NOMO-1 treated with DMSO at 0.1 percent for 48 hours (cell line): Measurements from ENCODE around the gene RGS2.

Source experiments
- DNase-seq: peaks from one replicate; lab custom pipeline; 2025; ENCODE audit not compliant: unreplicated experiment; lab: John Stamatoyannopoulos, UW

Gene RGS2, protein sequence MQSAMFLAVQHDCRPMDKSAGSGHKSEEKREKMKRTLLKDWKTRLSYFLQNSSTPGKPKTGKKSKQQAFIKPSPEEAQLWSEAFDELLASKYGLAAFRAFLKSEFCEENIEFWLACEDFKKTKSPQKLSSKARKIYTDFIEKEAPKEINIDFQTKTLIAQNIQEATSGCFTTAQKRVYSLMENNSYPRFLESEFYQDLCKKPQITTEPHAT

GRCh38 chr1:192808518-192809306, at the start of gene RGS2:
Gene RGS2, plus strand, starts transcription at chr1:192809039. Its CDS starts 33 bp downstream, at chr1:192809072.
- DNase-seq = peak; percentile 77

GRCh38 chr1:192759104-192759503, 49.7 kb upstream of the RGS2 start:
- no peak for DNase-seq

GRCh38 chr1:192762265-192762664, 46.6 kb upstream of the RGS2 start:
- no peak for DNase-seq

- DNase-seq = no peak
These were observed 45.6 kb upstream of the RGS2 start for GRCh38 chr1:192763243-192763642.

- DNase-seq = no peak
These were observed 45.1 kb upstream of the RGS2 start for GRCh38 chr1:192763756-192764155.

DNA sequence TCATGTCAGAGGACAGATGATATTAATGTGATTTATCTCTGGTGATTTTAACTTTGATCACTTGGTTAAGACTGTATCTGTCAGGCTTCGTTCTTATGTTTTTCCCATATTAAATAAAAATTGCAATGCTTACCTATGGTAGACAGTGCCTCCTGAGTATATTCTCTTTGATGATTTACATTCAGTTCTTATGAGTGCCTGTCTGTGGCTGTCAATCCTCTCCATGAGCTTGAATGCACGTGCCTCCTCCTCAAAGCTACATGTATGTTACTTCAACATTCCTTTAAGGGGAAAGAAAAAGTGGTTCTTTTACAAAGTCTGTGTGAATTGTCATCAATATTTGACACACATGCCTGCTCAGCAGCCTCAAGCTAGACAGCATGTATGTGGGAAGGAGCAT, 44.2 kb upstream of the RGS2 start:
- no peak for DNase-seq

DNA sequence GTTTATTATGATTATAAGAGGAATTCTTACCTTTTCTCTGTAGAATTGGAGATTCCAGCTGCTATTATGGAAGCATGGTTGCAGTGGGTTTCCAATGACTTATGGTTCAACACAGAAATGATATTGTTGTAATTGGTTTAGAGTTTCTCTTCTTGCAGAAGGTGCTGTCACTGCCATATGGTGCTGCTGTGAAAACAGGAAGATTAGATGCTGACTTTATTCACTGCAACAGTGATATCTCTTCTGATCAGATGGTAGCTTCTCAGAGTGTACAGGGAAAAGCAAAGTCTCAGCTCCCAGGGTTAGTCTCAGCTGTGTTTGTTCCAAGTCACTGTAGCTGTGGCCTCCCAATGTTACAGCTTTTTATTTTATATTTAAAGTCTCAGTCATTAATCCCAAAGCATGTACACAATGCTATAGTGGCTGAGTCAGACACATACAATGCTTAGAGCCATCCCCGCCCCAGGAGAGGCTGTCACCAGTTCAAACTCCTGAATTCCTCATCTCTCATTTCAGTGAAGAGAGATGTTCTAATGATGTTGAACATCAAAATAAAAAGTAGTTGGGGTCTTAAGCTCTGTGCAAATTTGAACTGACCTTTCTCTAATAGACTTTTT, 42.7 kb upstream of the RGS2 start:
- no peak for DNase-seq

DNA sequence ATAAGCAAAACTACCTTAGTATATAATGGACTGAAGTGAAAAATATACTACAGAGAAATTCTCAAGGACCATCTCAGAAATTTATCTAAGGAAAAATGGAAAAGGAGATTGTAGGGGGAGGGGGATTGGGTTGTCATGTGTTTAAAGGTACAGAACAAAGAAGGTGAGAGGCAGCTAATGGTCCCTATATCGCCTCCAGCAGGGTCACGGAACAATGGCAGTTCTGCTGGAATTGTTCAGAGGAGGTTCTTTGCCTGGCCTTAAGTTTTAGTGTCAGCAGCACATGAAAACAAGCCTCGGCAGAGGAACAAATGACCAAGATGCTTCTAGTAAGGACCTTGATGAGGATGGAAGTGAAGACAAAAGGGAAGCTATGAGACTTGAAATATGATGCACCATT, 42.0 kb upstream of the RGS2 start:
- DNase-seq = no peak

- no peak for DNase-seq
These were observed 41.0 kb upstream of the RGS2 start for GRCh38 chr1:192767798-192768197.

DNA sequence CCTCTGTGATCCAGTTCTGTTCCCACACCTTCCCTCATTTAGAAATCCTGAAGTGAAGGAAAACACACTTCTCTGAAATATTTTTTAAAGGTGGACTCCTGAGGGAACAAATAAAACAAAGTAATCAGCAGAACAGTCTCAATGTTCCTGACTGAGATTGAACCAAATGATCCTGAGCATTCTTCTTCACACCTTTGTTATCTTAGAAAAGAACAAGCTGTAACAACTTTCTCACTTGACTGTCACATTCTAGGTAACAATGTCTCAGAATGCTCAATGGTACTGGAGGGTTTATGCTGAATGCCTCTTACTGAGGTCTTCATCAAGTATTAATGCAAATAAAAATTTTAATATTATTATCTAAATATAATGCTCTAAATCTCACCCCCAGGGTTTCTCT, 40.4 kb upstream of the RGS2 start:
- no peak for DNase-seq

- DNase-seq = no peak
These were observed 37.5 kb upstream of the RGS2 start for GRCh38 chr1:192771341-192771740.

DNA sequence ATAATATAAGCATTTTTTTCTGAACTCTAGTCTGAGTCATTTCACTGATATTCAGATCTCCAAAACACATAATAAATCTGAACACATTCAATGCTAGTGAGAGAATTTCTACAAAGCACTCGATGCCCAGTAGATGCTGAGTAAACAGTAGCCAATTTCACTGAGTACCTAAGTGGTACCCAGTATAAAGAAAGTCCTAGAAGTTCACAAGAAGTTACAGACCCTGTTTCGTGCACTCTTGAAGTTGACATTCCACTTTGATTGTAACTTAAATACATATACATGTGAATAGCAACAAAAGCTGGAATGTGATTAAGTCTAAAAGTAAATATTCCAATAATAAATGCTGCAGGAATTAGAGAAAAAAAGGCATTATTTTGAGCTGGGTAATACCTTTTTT, 33.2 kb upstream of the RGS2 start:
- DNase-seq = no peak

DNA sequence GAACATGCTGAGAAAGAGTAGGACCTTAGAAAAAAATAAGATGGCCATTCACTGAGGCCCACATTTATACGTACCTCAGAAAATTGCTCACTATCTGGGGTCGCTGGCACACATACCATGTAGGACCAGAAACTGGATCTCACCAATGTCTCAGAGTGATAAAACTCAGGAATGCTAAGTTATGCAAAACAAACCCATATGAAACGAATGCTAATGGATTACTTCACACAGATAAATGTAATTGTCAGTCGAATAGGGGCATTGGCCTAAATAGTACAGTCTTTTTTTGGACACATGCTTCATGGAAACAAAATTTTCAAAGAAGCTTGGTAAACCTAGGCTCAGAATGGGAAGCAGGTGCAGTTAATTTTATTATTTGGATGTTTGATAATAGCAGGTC, 32.6 kb upstream of the RGS2 start:
- DNase-seq = no peak

DNA sequence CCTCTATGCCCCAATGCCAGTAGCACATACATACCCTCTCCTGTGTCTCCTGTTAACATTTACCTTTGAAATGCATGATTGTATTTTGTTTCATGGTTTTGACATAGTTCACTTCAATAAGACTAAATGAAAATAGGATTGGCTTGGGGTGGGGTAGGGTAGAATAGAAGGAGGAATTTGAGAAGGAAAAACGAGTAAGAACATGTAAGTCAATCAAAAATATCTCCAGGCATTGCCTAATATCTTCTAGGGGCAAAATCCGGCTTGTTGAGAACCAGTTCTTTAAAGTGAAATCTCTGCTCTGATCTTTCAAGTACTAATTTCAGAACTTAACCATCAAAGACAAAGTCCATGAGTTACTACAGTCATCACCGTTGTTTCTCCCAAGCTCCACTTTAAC, 31.8 kb upstream of the RGS2 start:
- DNase-seq = no peak

GRCh38 chr1:192783791-192784190, 25.0 kb upstream of the RGS2 start:
- no peak for DNase-seq

- DNase-seq = no peak
These were observed 24.4 kb upstream of the RGS2 start for GRCh38 chr1:192784397-192784796.

DNA sequence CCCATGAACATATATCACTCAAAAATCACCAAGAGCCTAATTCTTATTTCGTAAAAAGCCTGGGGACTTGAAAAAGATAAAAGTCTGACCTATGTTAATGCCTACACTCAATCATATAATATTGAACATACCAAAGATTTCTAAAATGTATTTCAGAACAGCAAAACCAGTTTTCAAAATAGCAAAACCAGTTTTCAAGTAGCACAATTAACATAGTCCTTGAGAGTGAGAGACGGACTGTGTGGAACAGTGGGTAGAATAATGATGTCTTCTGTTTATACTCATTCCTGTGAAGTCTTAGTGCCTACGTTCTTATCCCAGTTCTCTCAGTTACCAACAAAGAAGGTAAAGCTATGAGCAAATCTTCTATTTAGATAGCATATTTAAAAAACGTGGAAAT, 22.3 kb upstream of the RGS2 start:
- no peak for DNase-seq

GRCh38 chr1:192787914-192788585, 20.8 kb upstream of the RGS2 start:
- DNase-seq = peak; percentile 43

GRCh38 chr1:192789871-192790270, 19.0 kb upstream of the RGS2 start:
- no peak for DNase-seq

GRCh38 chr1:192792628-192793027, 16.2 kb upstream of the RGS2 start:
- DNase-seq = no peak

- DNase-seq = no peak
These were observed 14.7 kb upstream of the RGS2 start for GRCh38 chr1:192793983-192794767.
